Mucosa of stomach (tissue), 1 donor: ENCODE measurements around the gene IFNGR2.

Experiments
- H3K27me3 ChIP-seq: one replicate; pipeline ENCODE4 v1.7.0; 2013; ENCODE audit warnings: mild to moderate bottlenecking, low read length; ENCODE audit not compliant: control insufficient read depth, insufficient read depth
- H3K36me3 ChIP-seq: one replicate; pipeline ENCODE4 v1.7.0; 2013; ENCODE audit warnings: low read length; ENCODE audit not compliant: control insufficient read depth, insufficient read depth
- H3K4me1 ChIP-seq: one replicate; pipeline ENCODE4 v1.7.0; 2013; ENCODE audit warnings: mild to moderate bottlenecking, low read length; ENCODE audit not compliant: control insufficient read depth, insufficient read depth
- H3K4me3 ChIP-seq: one replicate; pipeline ENCODE4 v1.7.0; 2013; ENCODE audit warnings: low read length
- H3K9ac ChIP-seq: one replicate; pipeline ENCODE4 v1.7.0; 2013; ENCODE audit warnings: mild to moderate bottlenecking, low read length, moderate library complexity
- H3K9me3 ChIP-seq: one replicate; pipeline ENCODE4 v1.7.0; 2013; ENCODE audit warnings: mild to moderate bottlenecking, low read length, moderate library complexity; ENCODE audit not compliant: control insufficient read depth
- donor health status: Pancreatic carcinoma.

The IFNGR2 gene

DNA sequence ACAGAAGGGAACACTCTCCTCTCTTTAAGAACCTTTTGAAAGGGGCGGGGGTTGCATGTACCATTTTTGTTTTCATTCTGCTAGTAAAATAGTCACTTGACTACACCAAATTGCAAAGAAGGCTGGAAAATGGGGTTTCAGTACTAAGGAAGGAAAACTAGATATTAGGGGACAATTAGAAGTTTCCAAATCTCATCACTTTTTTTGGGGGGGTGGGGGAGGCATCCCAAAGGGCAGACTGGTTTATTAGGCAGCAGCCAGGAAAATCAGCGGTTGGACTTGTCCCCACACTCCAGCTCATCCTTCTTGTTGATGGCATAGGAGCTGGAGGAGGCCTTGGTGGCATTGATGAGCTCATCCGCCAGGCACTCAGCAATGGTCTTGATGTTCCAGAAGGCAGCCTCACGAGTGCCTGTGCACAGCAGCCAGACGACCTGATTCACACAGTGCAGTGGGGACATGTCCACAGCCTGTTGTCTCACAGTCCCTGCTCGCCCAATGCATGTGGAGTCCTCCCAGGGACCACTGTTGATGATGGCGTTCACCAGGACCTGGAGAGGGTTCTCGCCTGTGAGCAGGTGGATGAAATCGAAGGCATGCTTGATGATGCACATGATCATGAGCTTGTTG, 78.2 kb downstream of the IFNGR2 start:
- Histone ChIP-seq H3K9me3 (no peaks in the 10 kb centered on the region), H3K36me3 (no peaks in the 10 kb centered on the region), H3K27me3 (no peaks in the 10 kb centered on the region), H3K4me3 (no peak overlapping the region), H3K4me1 (no peaks in the 10 kb centered on the region), H3K9ac (no peak overlapping the region)
